AG09319 (cell line): ENCODE measurements around the gene SCFD1.

ENCODE experiments used
- DNase-seq: peaks from one replicate; pipeline ENCODE4 v3.0.0-alpha.2; 2010; ENCODE audit warnings: low read depth; ENCODE audit errors: extremely low read depth
- TF ChIP-seq, protein P1 (sequence below): IDR thresholded peaks from 2 replicates; pipeline ENCODE4 v1.5.1; 2011; ENCODE audit warnings: low read depth, mild to moderate bottlenecking, inconsistent platforms, low read length, moderate library complexity

Gene SCFD1

DNA sequence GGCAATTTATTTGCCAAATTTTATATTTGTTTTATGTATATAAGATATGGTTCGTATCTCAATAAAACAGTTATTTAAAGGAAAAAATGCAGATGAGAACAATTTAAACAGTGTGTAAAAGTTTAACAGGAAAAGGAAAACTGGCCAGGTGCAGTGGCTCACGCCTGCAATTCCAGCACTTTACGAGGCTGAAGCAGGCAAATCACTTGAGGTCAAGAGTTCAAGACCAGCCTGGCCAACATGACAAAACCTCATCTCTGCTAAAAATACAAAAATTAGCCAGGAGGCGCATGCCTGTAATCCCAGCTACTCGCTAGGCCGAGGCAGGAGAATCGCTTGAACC is 40.9 kb upstream of the SCFD1 start:
- TF ChIP-seq, protein P1, sequence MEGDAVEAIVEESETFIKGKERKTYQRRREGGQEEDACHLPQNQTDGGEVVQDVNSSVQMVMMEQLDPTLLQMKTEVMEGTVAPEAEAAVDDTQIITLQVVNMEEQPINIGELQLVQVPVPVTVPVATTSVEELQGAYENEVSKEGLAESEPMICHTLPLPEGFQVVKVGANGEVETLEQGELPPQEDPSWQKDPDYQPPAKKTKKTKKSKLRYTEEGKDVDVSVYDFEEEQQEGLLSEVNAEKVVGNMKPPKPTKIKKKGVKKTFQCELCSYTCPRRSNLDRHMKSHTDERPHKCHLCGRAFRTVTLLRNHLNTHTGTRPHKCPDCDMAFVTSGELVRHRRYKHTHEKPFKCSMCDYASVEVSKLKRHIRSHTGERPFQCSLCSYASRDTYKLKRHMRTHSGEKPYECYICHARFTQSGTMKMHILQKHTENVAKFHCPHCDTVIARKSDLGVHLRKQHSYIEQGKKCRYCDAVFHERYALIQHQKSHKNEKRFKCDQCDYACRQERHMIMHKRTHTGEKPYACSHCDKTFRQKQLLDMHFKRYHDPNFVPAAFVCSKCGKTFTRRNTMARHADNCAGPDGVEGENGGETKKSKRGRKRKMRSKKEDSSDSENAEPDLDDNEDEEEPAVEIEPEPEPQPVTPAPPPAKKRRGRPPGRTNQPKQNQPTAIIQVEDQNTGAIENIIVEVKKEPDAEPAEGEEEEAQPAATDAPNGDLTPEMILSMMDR, result no peak
- DNase-seq, result no peak

DNA sequence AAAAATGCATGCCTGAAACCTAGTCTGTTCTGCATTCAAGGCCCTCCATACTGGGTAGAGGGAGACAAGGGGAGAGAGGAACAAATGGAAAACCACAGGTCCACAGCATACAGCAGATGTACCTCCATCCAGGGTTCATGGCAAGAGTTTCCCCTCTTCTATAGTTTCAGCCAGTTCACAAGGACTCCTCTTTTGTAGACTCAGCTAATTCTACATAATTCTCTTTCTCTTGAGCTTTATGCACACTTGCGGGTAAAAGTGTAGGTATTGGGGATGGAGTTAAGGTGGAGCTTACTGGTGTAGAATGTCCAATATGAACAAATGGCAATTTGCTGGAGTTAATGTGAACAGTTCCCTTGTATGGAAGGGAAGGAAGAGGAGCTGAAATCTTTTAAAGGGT is 39.7 kb upstream of the SCFD1 start:
- TF ChIP-seq, protein P1, result no peak
- DNase-seq, result no peak

DNA sequence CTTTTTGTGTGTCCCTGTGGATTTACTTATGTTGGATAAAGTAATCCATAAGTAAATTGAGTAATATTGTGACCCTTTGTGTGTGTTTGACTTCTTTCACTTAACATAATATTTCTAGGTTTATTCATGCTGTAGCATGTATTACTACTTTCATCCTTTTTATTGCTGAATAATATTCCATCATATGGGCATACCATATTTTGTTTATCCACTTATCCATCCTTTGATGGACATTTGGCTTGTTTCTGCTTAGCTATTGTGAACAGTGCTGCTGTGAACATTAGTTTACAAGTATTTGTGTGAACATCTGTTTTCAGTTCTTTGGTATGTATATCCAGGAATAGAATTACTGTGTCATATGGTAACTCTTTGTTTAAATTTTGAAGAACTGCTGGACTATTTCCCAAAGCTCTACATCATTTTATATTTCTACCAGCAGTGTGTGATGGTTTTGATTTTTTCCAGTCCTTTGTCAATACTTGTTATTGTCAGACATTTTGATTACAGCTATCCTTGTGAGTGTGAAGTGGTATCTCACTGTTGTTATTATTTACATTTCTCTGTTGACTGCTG is 38.0 kb upstream of the SCFD1 start:
- no peak for DNase-seq
- TF ChIP-seq, protein P1, result no peak

DNA sequence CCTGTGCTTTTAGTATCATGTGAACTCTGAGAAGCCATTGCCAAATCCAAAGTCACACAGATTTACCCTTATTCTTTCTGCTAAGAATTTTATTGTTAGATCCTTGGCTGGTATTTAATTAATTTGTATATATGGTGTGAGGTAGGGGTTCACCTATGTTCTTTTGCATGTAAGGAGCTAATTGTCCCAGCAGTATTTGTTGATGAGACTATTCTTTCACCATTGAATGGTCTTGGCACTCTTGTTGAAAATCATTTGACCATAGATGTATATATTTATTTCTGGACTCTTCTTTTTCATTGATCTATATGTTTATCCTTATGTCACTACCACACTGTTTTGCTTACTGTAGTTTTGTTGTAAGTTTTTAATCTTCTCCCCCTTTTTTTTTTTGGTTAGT is 36.9 kb upstream of the SCFD1 start:
- TF ChIP-seq, protein P1, result no peak
- DNase-seq, result no peak

DNA sequence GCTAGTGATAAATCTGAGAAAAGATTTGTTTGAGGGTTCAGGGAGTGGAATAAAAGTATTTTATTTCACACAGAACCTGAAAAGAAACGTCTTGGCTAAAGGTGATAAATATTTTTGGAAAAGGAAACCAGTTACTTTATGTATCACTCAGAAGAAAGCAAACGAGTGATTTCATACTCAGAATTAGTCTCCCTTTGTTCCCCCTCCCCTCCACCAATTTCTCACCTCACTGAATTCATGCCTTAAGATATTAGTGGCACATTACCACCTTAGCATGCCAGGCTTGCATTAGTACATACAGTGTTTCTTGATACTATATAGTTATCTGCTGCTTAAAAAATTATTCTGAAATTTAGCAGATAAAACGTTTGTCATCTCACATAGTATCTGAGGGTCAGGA is 35.0 kb upstream of the SCFD1 start:
- no peak for DNase-seq
- TF ChIP-seq, protein P1, result no peak

DNA sequence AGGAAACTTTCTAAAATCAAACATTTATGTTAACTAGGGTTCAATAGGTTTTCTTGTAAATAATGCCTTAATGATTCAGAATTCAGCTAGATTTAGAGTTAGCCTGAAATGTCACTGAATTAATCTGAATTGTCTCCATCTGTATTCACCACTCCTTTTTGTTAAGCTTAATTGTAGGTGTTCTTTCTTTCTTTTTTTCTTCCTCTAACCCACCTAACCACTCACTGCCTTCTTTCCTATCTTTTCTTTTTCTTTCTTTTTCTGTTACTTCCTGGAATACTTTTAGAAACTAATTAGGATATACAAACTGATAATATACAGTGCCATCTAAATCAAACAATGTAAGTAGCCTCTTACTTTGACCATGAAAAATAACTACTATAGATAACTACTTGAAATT is 33.2 kb upstream of the SCFD1 start:
- DNase-seq, result no peak
- TF ChIP-seq, protein P1, result no peak

DNA sequence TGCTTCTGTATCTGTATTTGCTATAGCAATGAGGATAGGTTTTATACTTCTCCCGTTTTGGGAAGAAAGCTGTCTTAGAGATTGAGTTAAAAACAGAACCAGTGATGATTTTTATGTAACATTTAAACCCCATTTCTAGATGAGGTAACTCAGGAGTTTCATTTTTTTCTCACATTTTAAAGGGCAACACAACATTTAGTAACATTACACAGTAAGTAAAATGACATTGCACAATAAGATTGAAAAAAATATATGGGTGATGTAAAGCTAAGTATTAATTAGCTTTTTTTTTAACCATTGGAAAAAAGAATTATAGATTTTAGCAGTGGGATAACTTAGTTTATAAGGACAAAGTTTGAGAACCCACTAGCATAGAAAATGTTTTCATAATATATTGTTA is 25.2 kb upstream of the SCFD1 start:
- TF ChIP-seq, protein P1, result no peak

More for the DNA sequence above, 25.2 kb upstream of the SCFD1 start:
- DNase-seq, result no peak
